K562 (cell line): ENCODE measurements around the gene NCDN. TPM values are rescaled to one million over a fixed set of nuclear protein-coding genes. Genes with fewer than 3 reads are reported as not detected.

Source experiments
- AFF4 ChIP-seq: sonication (generic); formaldehyde crosslinking; IDR thresholded peaks from 2 replicates; pipeline ENCODE4 v1.8.0; 2023; ENCODE audit warnings: mild to moderate bottlenecking, missing genetic modification reagents
- CREB1 ChIP-seq, 2 experiments: sonication (generic) in 1 of 2; formaldehyde crosslinking in 1 of 2; IDR thresholded peaks; 2 replicates each; pipeline versions ENCODE4 v1.6.1 to v1.8.0; 2012 to 2022; ENCODE audit warnings: inconsistent platforms in 1 of 2, mild to moderate bottlenecking in 1 of 2, missing genetic modification reagents in 1 of 2, moderate library complexity in 1 of 2
- EGR1 ChIP-seq: fragments of 450-650 bp; conservative IDR thresholded peaks from 2 replicates; pipeline ENCODE4 v1.6.1; 2017; ENCODE audit warnings: mild to moderate bottlenecking
- KDM4B ChIP-seq, 2 experiments: fragments of 450-650 bp in 1 of 2; sonication (generic) in 1 of 2; IDR thresholded peaks; 2 replicates each; pipeline ENCODE4 v1.6.1; 2016 to 2017; ENCODE audit warnings: borderline replicate concordance in 2 of 2, antibody characterized with exemption in 1 of 2, low read depth in 1 of 2, mild to moderate bottlenecking in 1 of 2
- NCOA1 ChIP-seq: fragments of 450-650 bp; IDR thresholded peaks from 2 replicates; pipeline ENCODE4 v1.6.1; 2016; ENCODE audit warnings: low read depth
- NFXL1 ChIP-seq: fragments of 450-650 bp; formaldehyde crosslinking; IDR thresholded peaks from 2 replicates; pipeline ENCODE4 v1.4.0; 2021; ENCODE audit warnings: mild to moderate bottlenecking
- PHB ChIP-seq: fragments of 250-450 bp; sonication (Bioruptor Pico); IDR thresholded peaks from 2 replicates; pipeline ENCODE4 v1.5.0; 2021
- POLR2A ChIP-seq: fragments of 450-650 bp; conservative IDR thresholded peaks from 2 replicates; pipeline ENCODE4 v1.6.1; 2016
- PPARD ChIP-seq: fragments of 250-450 bp; sonication (Bioruptor Pico); IDR thresholded peaks from 2 replicates; pipeline ENCODE4 v1.8.0; 2022; ENCODE audit warnings: inconsistent platforms, mild to moderate bottlenecking, moderate library complexity
- SMC3 ChIP-seq: conservative IDR thresholded peaks from 2 replicates; pipeline ENCODE4 v1.6.1; 2011; ENCODE audit warnings: low read depth, low read length, improper control_type of control experiment; ENCODE audit not compliant: insufficient read depth
- TCF7L2 ChIP-seq: fragments of 150-350 bp; IDR thresholded peaks from 2 replicates; pipeline ENCODE4 v1.6.1; 2016; ENCODE audit warnings: low read depth, mild to moderate bottlenecking, low read length, moderate library complexity
- XRCC5 ChIP-seq: fragments of 200-400 bp; formaldehyde crosslinking; IDR thresholded peaks from 2 replicates; pipeline ENCODE4 v1.6.1; 2017; ENCODE audit warnings: low read depth, mild to moderate bottlenecking, low read length
- ZBTB26 ChIP-seq: fragments of 450-650 bp; formaldehyde crosslinking; IDR thresholded peaks from 2 replicates; pipeline ENCODE4 v1.4.0; 2022; ENCODE audit warnings: missing genetic modification characterization
- ZNF133 ChIP-seq: fragments of 250-450 bp; sonication (Bioruptor Pico); IDR thresholded peaks from 2 replicates; pipeline ENCODE4 v1.4.0; 2020; ENCODE audit warnings: mild to moderate bottlenecking
- ZNF174 ChIP-seq: fragments of 250-450 bp; sonication (Bioruptor Pico); IDR thresholded peaks from 2 replicates; pipeline ENCODE4 v1.4.0; 2020; ENCODE audit warnings: mild to moderate bottlenecking
- ZNF75A ChIP-seq: fragments of 450-650 bp; formaldehyde crosslinking; IDR thresholded peaks from 2 replicates; pipeline ENCODE4 v1.4.0; 2020; ENCODE audit warnings: mild to moderate bottlenecking
- ZZZ3 ChIP-seq: fragments of 450-650 bp; IDR thresholded peaks from 2 replicates; pipeline ENCODE4 v1.6.1; 2016; ENCODE audit warnings: antibody characterized with exemption, mild to moderate bottlenecking, moderate library complexity
- polyA plus RNA-seq, 8 experiments: library from polyadenylated mRNA; depleted of rRNA in 4 of 8; stranded (reverse) in 5 of 8; unstranded in 3 of 8; fragments of >200 nt; fragmentation: Nextera tagmentation in 2 of 8; fragmentation: Illumina TruSeq in 1 of 8; extraction: Ambion mirVana in 2 of 8; extraction: Trizol in 1 of 8; gene quantifications; 2 replicates each; pipeline versions ENCODE4 v1.2.1 to v1.2.3, GENCODE V29; 2011 to 2014; ENCODE audit warnings: inconsistent platforms in 1 of 8, missing spikeins in 1 of 8
- total RNA-seq, 7 experiments: library from RNA; depleted of rRNA in 6 of 7; stranded (reverse); fragments of >200 nt in 6 of 7; fragmentation: Illumina TruSeq in 2 of 7; extraction: Trizol in 2 of 7; gene quantifications; 2 replicates each; pipeline versions ENCODE4 v1.2.1 to v1.2.3, GENCODE V29; 2011 to 2021; ENCODE audit warnings: low replicate concordance in 1 of 7
- TF ChIP-seq, protein P1 (sequence below), 3 experiments: IDR thresholded peaks in 2 of 3; conservative IDR thresholded peaks in 1 of 3; 2 replicates each; pipeline ENCODE4 v1.5.1; 2011 to 2012; ENCODE audit warnings: low read length in 3 of 3, mild to moderate bottlenecking in 3 of 3, control low read depth in 2 of 3, improper control_type of control experiment in 1 of 3, inconsistent platforms in 1 of 3, low read depth in 1 of 3, mixed read lengths in 1 of 3, moderate library complexity in 1 of 3; ENCODE audit not compliant: insufficient read depth in 2 of 3
- TF ChIP-seq, protein P2 (sequence below): fragments of 450-650 bp; IDR thresholded peaks from 2 replicates; pipeline ENCODE4 v1.6.1; 2016
- TF ChIP-seq, protein P3 (sequence below): sonication (generic); formaldehyde crosslinking; IDR thresholded peaks from 2 replicates; pipeline ENCODE4 v1.5.0; 2020; ENCODE audit warnings: missing genetic modification reagents

The NCDN gene
- total and polyA plus RNA-seq, 9 of the 15 experiments (the other 6 are each of a cell fraction or from before 2014, with no cell fraction given): 1.9 to 35.1 (median 10.7) TPM

- TF ChIP-seq, protein P1, sequence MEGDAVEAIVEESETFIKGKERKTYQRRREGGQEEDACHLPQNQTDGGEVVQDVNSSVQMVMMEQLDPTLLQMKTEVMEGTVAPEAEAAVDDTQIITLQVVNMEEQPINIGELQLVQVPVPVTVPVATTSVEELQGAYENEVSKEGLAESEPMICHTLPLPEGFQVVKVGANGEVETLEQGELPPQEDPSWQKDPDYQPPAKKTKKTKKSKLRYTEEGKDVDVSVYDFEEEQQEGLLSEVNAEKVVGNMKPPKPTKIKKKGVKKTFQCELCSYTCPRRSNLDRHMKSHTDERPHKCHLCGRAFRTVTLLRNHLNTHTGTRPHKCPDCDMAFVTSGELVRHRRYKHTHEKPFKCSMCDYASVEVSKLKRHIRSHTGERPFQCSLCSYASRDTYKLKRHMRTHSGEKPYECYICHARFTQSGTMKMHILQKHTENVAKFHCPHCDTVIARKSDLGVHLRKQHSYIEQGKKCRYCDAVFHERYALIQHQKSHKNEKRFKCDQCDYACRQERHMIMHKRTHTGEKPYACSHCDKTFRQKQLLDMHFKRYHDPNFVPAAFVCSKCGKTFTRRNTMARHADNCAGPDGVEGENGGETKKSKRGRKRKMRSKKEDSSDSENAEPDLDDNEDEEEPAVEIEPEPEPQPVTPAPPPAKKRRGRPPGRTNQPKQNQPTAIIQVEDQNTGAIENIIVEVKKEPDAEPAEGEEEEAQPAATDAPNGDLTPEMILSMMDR (IDR thresholded peaks at IDR 0.05 in 2 of 3, conservative IDR thresholded peaks at IDR 0.05 in 1 of 3; ENCODE audit: insufficient read depth in 2 of 3, low read depth in 1 of 3, low read length in 3 of 3): peak; percentile 91 to 94 (median 93)
- TF ChIP-seq KDM4B (IDR thresholded peaks at IDR 0.05; ENCODE audit: borderline replicate concordance in 2 of 2, low read depth in 1 of 2): no peak
- TF ChIP-seq ZNF75A (CRISPR knock-in tag): no peak
- TF ChIP-seq TCF7L2: no peak
- TF ChIP-seq PPARD (CRISPR knock-in tag): no peak
- TF ChIP-seq CREB1 (IDR thresholded peaks at IDR 0.05): no peak
- TF ChIP-seq CREB1 (CRISPR knock-in tag; IDR thresholded peaks at IDR 0.05): no peak
- TF ChIP-seq POLR2A: no peak
- TF ChIP-seq, protein P2, sequence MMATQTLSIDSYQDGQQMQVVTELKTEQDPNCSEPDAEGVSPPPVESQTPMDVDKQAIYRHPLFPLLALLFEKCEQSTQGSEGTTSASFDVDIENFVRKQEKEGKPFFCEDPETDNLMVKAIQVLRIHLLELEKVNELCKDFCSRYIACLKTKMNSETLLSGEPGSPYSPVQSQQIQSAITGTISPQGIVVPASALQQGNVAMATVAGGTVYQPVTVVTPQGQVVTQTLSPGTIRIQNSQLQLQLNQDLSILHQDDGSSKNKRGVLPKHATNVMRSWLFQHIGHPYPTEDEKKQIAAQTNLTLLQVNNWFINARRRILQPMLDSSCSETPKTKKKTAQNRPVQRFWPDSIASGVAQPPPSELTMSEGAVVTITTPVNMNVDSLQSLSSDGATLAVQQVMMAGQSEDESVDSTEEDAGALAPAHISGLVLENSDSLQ: no peak
- TF ChIP-seq ZBTB26 (CRISPR knock-in tag): 0 out of 2 replicates have a peak, but pooled peaks have one; percentile 15
- no peak for TF ChIP-seq AFF4 (CRISPR knock-in tag)
- no peak for TF ChIP-seq NCOA1
- no peak for TF ChIP-seq ZNF133 (CRISPR knock-in tag)
- TF ChIP-seq ZZZ3: no peak
- no peak for TF ChIP-seq ZNF174 (CRISPR knock-in tag)
- TF ChIP-seq SMC3: peak; percentile 90
- TF ChIP-seq NFXL1 (CRISPR knock-in tag): no peak
- no peak for TF ChIP-seq EGR1
- TF ChIP-seq, protein P3, sequence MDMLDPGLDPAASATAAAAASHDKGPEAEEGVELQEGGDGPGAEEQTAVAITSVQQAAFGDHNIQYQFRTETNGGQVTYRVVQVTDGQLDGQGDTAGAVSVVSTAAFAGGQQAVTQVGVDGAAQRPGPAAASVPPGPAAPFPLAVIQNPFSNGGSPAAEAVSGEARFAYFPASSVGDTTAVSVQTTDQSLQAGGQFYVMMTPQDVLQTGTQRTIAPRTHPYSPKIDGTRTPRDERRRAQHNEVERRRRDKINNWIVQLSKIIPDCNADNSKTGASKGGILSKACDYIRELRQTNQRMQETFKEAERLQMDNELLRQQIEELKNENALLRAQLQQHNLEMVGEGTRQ: no peak
- no peak for TF ChIP-seq PHB
- TF ChIP-seq XRCC5: peak; percentile 87
Measured at GRCh38 chr1:35564037-35564883, 6.7 kb downstream of the NCDN start (continued).
